ENCODE data around the gene RAB31. TPM values are rescaled to one million over a fixed set of nuclear protein-coding genes. Genes with fewer than 3 reads are reported as not detected.

Gene RAB31
- total RNA-seq, 1 donor from 2014 or later = 44.2 TPM

DNA sequence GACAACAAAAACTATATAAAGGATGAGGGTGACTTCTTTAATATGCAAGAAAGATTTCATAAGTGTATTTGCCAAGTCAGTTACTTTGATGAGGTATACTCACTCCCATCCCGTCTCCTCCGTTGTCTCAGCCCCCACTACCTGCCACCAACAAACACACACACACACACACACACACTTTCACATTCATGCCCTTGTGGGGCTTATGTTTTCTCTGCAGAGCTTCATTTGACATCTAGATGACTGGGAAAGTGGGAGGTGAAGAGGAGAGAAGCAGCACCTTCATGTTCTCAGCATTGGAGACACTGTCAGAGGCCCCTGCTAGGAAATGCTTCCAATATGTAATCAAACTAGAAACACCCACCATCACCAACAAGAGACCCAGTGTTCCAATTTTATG, 155.2 kb downstream of the RAB31 start:
- TF ChIP-seq, protein P1, sequence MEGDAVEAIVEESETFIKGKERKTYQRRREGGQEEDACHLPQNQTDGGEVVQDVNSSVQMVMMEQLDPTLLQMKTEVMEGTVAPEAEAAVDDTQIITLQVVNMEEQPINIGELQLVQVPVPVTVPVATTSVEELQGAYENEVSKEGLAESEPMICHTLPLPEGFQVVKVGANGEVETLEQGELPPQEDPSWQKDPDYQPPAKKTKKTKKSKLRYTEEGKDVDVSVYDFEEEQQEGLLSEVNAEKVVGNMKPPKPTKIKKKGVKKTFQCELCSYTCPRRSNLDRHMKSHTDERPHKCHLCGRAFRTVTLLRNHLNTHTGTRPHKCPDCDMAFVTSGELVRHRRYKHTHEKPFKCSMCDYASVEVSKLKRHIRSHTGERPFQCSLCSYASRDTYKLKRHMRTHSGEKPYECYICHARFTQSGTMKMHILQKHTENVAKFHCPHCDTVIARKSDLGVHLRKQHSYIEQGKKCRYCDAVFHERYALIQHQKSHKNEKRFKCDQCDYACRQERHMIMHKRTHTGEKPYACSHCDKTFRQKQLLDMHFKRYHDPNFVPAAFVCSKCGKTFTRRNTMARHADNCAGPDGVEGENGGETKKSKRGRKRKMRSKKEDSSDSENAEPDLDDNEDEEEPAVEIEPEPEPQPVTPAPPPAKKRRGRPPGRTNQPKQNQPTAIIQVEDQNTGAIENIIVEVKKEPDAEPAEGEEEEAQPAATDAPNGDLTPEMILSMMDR (IDR thresholded peaks at IDR 0.05; ENCODE audit: insufficient read depth, low read length, poor library complexity, severe bottlenecking) = no peak
- Histone ChIP-seq H3K36me3 (ENCODE audit: control insufficient read depth, insufficient read depth, low read length) (no peaks in the 10 kb centered on the region), H3K27me3 (ENCODE audit: control insufficient read depth, insufficient read depth, low read length) (no peaks in the 10 kb centered on the region), H3K4me3 (ENCODE audit: low read depth, low read length) (no peak overlapping the region)
- no peak for DNase-seq (ENCODE audit: low read depth)

DNA sequence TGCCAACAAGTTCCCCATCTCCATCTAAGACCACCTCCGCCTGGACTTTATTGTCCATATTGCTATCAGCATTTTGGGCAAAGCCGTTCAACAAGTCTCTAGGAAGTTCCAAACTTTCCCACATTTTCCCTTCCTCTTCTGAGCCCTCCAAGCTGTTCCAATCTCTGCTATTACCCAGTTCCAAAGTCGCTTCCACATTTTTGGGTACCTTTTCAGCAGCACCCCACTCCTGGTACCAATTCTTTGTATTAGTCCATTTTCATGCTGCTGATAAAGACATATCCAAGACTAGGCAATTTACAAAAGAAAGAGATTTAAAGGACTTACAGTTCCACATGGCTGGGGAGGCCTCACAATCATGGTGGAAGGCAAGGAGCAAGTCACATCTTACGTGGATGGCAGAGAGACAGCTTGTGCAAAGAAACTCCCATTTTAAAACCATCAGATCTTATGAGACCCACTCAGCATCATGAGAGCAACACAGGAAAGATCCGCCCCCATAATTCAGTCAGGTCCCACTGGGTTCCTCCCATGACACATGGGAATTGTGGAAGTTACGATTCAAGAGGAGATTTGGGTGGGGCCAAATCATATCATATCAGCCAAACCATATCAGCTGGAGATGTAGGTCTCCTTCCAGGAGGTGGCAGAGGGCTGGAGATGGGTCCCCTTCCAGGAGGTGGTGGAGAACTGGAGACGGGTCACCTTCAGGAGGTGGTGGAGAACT, 157.8 kb downstream of the RAB31 start:
- TF ChIP-seq, protein P1 (IDR thresholded peaks at IDR 0.05; ENCODE audit: insufficient read depth, low read length, poor library complexity, severe bottlenecking) = no peak
- H3K27me3 ChIP-seq (ENCODE audit: control insufficient read depth, insufficient read depth, low read length) = no peaks in the 10 kb centered on the region
- H3K36me3 ChIP-seq (ENCODE audit: control insufficient read depth, insufficient read depth, low read length) = no peaks in the 10 kb centered on the region
- DNase-seq (ENCODE audit: low read depth) = no peak
- H3K4me3 ChIP-seq (ENCODE audit: low read depth, low read length) = no peak overlapping the region

DNA sequence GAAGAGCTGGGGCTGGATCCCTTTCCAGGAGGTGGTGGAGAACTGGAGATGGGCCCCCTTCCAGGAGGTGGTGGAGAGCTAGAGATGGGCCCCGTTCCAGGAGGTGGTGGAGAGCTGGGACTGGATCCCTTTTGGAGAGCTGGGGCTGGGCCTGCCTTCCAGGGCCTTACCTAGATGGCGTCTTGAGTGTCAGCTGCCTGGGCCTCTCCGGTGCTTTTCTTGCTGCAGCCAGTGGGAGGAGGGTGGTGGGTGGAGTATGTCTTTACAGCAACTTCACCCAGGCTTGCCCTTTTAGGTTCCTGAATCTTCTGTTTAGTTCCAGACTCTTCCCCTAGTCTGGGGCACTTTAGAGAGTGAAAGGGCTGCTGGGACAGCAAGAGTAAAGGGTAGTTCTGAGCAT, 158.5 kb downstream of the RAB31 start:
- Histone ChIP-seq H3K4me3 (ENCODE audit: low read depth, low read length) (no peak overlapping the region), H3K27me3 (ENCODE audit: control insufficient read depth, insufficient read depth, low read length) (no peaks in the 10 kb centered on the region), H3K36me3 (ENCODE audit: control insufficient read depth, insufficient read depth, low read length) (no peaks in the 10 kb centered on the region)
- TF ChIP-seq, protein P1 (IDR thresholded peaks at IDR 0.05; ENCODE audit: insufficient read depth, low read length, poor library complexity, severe bottlenecking) = no peak
- no peak for DNase-seq (ENCODE audit: low read depth)

DNA sequence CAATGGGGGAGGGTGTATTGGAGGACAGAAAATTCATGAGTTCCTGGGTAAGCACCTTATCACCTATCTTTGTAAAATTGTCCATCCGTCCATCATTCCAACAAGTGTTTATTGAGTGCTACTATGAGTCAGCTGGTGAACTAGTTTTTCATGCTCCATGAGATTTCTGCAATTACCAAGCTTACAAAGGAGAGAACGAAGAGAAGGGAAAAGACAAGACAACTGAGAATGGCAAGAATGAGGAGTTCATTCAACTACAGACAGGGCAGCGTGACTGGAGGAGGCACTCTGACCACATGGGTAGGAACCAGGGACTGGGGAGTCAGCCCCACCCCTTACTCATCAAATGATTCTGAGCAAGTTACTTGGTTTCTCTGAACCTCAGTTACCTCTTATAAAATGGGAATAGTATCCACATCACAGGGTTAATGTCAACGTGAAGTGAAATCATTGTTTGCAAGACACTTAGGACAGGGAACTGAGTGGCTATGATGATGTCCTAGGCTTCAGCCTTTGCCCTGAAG, 159.0 kb downstream of the RAB31 start:
- no peak for DNase-seq (ENCODE audit: low read depth)
- Histone ChIP-seq H3K36me3 (ENCODE audit: control insufficient read depth, insufficient read depth, low read length) (no peaks in the 10 kb centered on the region), H3K4me3 (ENCODE audit: low read depth, low read length) (no peak overlapping the region), H3K27me3 (ENCODE audit: control insufficient read depth, insufficient read depth, low read length) (no peaks in the 10 kb centered on the region)
- TF ChIP-seq, protein P1 (IDR thresholded peaks at IDR 0.05; ENCODE audit: insufficient read depth, low read length, poor library complexity, severe bottlenecking) = no peak

DNA sequence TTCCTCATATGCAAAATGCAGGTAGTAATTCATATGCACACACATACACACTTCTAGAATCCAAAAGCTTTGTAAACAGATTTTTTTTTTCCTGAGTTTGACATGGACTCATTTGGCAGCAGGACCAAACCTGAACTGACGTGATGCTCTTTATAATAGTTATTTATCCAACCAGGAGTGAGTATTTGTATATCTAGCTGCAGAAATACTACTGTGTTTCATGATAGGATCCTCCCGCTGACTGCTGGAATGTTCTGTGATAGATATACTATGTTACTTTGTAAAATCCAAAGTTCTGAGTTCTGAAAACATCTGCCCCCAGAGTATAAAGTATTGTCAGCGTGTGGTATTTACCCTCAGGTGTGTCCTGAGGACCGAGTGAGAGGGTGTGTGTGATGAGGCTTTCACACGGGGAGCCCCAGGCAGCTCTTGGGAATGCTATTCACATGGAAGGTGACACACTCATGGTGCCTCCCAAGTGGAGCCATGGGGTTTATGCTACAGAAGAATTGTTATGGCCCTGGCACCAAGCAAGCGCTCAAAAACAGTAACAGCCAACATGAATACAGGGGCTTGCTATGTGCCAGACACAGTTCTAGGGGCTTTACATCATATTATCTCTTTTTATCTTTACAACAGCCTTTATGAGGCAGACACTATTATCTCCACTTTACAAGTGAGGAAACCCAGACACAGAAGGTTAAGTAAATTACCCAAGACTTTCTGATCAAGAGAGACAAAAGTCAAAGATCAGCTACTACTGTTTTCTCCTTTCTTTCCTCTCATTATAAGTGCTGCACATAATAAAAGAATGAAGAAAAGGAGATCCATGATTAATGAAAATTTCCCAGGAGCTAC, 161.0 kb downstream of the RAB31 start:
- no peak for DNase-seq (ENCODE audit: low read depth)
- Histone ChIP-seq H3K36me3 (ENCODE audit: control insufficient read depth, insufficient read depth, low read length) (no peaks in the 10 kb centered on the region), H3K27me3 (ENCODE audit: control insufficient read depth, insufficient read depth, low read length) (no peaks in the 10 kb centered on the region), H3K4me3 (ENCODE audit: low read depth, low read length) (no peak overlapping the region)
- TF ChIP-seq, protein P1 (IDR thresholded peaks at IDR 0.05; ENCODE audit: insufficient read depth, low read length, poor library complexity, severe bottlenecking) = no peak
